ENCODE results near the gene STARD3. TPM values are rescaled to one million over a fixed set of nuclear protein-coding genes. Genes with fewer than 3 reads are reported as not detected.

The STARD3 gene
- total RNA-seq, 1 donor from 2014 or later, result 40.7 TPM

DNA sequence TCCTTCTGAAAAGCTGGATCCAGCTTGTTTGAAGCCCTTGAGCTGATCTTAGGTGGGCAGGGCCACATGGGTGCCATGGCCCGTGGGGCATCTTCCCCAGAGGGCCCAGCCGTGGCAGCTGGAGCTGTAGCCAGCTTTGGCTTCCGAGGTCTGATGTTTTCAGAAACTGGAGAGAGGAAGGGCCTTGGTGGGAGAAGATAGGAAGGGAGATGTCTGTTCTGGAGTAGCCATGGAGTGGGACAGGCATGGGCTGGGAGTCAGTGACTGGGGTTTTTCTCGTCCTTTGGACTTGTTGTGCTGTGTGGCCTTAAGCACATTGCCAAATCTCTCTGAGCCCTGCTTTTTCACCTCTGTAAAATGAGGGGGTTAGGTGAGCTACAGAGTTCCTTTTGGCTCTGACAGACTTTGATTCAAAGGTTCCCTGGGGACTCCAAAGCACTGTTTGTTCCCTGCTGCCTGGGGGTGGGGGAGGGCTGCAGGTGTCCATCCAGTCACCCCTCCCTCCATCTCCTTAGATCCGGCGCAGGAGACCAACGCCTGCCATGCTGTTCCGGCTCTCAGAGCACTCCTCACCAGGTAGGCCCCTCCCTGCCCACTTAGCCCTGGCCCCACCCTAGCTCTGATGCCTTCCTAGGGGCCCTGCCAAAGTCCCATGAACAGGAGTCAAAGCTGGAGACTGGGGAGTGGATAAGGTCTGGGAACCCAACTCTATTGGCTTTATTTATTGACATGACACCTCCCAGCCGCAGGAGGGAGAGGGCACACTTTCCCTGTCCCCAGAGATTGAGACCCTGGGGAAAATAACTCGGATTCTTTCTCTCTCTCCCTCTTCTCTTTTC, 8.1 kb upstream of the STARD3 start:
- DNase-seq (ENCODE audit: low read depth), result no peak
- H3K4me3 ChIP-seq (ENCODE audit: low read depth, low read length), result no peak overlapping the region
- TF ChIP-seq, protein P1, sequence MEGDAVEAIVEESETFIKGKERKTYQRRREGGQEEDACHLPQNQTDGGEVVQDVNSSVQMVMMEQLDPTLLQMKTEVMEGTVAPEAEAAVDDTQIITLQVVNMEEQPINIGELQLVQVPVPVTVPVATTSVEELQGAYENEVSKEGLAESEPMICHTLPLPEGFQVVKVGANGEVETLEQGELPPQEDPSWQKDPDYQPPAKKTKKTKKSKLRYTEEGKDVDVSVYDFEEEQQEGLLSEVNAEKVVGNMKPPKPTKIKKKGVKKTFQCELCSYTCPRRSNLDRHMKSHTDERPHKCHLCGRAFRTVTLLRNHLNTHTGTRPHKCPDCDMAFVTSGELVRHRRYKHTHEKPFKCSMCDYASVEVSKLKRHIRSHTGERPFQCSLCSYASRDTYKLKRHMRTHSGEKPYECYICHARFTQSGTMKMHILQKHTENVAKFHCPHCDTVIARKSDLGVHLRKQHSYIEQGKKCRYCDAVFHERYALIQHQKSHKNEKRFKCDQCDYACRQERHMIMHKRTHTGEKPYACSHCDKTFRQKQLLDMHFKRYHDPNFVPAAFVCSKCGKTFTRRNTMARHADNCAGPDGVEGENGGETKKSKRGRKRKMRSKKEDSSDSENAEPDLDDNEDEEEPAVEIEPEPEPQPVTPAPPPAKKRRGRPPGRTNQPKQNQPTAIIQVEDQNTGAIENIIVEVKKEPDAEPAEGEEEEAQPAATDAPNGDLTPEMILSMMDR (conservative IDR thresholded peaks at IDR 0.05; ENCODE audit: low read depth, low read length), result no peak

DNA sequence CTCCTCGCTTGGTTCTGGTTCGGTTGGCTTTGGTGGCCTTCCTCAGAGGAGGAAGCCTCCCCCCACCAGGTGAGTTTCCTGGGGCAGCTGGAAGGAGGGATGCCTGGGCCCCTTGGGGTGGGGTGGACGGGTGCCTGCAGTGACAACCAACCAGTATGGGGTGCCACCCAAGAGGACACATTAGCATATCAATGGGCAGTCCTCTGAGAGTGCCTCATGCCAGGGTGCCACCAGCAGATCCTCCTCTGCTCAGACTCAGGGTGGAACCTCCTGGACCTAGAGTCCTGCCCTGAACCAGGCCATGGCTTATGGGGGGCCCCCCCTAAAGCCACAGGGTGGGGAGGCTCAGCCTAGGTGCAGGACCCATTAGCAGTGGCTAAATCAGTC, 7.5 kb upstream of the STARD3 start:
- no peak overlapping the region for H3K4me3 ChIP-seq (ENCODE audit: low read depth, low read length)
- TF ChIP-seq, protein P1 (conservative IDR thresholded peaks at IDR 0.05; ENCODE audit: low read depth, low read length), result no peak
- no peak for DNase-seq (ENCODE audit: low read depth)

DNA sequence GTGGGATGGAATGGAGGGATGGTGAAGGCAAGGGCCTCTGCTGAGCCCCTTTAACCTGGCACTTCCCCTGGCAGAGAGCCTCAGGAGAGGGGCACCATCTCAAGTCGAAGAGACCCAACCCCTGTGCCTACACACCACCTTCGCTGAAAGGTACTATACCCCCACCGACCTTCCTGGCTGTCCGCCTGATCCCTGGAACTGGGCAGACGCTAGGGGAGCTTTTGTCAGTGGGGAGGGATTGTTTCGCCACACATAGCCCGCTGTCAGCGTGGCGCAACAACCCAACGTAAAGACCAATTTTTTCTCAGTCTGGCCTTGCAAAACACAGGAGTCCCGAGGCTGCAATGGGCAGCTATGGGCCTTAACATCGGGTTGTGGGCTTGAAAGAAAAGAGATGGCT, 7.0 kb upstream of the STARD3 start:
- no peak overlapping the region for H3K4me3 ChIP-seq (ENCODE audit: low read depth, low read length)
- no peak for DNase-seq (ENCODE audit: low read depth)
- TF ChIP-seq, protein P1 (conservative IDR thresholded peaks at IDR 0.05; ENCODE audit: low read depth, low read length), result no peak

DNA sequence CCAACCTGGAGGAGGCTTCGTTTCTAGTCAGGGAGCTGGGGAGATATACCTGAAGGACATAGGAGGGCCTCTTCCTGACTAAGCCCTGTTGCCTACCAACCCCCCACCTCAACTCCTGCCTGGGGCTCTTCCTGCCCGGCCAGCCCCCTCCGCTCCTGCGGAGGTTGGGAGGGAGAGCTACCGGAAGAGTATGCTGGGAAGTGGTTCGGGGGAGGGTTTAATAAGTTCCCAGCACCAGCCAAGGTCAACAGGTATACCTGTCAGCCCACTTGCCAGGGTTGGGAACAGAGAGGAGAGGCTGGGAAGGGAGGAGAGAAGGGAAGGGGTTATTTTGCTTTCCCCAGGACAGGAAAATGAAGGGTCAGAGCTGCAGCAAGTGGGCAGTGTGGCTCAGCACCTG, 5.5 kb upstream of the STARD3 start:
- no peak for DNase-seq (ENCODE audit: low read depth)
- H3K4me3 ChIP-seq (ENCODE audit: low read depth, low read length), result no peak overlapping the region

DNA sequence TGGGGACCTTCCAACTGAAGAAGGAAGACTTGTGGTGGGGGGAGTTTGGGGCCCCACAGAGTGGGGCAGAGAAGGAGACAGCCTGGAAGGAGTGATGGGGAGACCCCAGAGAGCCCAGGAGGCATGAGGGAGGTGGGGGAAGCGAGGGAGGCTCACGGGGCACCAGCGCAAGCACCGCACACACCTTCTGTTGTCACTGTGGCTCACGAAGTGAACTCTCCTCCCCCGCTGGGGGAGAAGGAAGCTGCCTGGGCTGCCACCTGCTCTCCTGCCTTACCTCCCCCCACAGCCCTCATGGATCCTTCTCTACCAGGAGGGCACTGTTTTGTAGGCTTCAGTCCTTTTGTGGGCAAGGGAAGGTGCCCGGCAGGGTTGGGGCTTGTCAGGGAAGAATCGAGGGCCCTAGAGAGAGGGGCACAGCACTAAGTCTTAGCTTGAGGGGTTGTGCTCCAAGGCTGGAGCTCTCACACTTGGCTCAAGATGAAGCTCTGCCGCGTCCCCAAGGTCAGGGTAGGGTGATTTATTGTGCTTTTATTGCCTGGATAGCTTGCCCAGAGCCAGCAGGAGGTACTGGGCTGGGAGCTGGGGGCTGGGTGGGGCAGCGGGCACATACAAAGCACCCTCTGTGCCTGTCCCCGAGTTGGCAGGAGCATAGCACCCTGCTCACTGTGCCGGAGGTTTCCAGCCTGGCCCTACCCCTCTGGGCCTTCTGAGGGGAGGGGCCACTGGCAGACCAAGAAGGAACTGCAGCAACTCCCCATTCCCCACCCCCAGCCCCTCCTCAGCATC, 4.6 kb upstream of the STARD3 start:
- TF ChIP-seq, protein P1 (conservative IDR thresholded peaks at IDR 0.05; ENCODE audit: low read depth, low read length), result no peak
- DNase-seq (ENCODE audit: low read depth), result no peak
- H3K4me3 ChIP-seq (ENCODE audit: low read depth, low read length), result no peak overlapping the region

More for the DNA sequence above, 5.5 kb upstream of the STARD3 start:
- TF ChIP-seq, protein P1 (conservative IDR thresholded peaks at IDR 0.05; ENCODE audit: low read depth, low read length), result no peak

DNA sequence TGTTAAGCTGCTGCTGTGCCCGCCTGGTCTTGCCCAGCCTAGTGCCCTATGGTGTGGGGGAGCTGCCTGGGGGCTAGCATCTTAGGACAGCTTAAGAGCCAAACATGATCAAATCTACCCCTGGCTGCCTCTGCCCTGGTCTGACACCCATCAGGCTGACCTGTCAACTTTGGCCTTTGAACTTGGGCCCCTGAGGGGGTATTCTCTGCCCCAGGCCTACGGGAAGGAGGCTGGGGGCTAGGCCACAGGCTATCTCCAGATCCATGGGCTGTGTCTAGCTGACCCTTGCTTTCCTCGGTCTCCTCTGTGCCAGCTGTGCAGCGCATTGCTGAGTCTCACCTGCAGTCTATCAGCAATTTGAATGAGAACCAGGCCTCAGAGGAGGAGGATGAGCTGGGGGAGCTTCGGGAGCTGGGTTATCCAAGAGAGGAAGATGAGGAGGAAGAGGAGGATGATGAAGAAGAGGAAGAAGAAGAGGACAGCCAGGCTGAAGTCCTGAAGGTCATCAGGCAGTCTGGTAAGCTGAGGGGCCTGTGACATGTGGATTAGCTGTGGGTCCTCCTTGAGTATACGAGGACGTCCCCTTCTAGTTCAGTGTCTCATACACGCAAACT, 3.3 kb upstream of the STARD3 start:
- TF ChIP-seq, protein P1 (conservative IDR thresholded peaks at IDR 0.05; ENCODE audit: low read depth, low read length), result no peak
- no peak overlapping the region for H3K4me3 ChIP-seq (ENCODE audit: low read depth, low read length)
- DNase-seq (ENCODE audit: low read depth), result no peak

Measured in epithelial cell of proximal tubule (primary cell).